Right kidney (tissue), 1 donor: ENCODE data around the gene NPHP4.
"Not testable (repeated sequence)": the region's sequence is repeated elsewhere in the genome, so short reads cannot be mapped to it uniquely, and the experiment has no call there.

Experiments
- DNase-seq: peaks from one replicate; pipeline ENCODE4 v3.0.0-alpha.2; 2016

Gene NPHP4

DNA sequence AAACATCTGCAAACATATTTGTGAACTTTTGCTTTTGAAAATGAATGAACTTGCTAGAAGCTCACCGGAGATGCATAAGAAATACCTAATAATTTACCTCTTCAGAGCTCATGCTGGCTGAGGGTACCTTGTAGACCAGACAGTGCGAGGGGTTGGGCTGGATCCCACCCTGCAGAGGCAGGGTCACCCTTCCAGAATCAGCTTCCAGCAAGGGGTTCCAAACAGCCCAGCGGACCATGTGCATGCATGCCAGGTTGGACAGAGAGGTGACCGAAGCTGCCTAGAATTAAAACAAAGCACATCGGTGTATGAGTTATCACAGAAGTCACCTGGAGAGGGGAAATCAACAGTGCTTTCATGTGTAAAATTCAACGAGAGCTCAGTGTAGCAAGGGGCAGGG is 59.2 kb downstream of the NPHP4 start:
- no peak for DNase-seq

DNA sequence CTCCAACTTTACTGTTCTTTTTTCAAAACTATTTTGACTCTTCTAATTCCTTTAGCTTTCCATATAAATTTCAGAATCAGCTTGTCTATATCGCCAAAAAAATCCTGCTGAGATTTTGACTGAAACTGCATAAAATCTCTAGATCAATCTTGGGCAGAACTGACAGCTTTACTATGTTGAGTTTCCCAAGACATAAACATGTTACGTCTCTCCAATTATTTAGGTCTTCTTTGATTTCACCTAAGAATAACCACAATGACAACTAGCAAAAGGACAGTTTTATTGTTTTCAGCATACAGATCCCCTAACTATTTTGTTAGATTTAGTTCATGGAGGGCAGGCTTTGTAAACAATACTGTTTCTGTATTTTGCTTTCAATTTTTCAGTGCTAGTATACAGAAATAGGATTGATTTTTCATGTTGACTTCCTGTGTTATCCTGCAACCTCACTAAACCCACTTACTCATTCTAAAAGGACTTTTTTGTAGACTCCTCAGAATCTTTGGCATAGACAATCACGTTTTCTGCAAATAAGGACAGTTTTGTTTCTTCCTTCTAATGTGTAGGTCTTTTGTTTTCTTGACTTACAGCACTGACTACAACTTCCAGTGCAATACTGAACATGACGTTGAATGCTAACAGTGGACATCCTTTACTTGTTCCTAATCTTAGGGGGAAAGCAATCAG is 63.4 kb downstream of the NPHP4 start:
- DNase-seq = no peak

DNA sequence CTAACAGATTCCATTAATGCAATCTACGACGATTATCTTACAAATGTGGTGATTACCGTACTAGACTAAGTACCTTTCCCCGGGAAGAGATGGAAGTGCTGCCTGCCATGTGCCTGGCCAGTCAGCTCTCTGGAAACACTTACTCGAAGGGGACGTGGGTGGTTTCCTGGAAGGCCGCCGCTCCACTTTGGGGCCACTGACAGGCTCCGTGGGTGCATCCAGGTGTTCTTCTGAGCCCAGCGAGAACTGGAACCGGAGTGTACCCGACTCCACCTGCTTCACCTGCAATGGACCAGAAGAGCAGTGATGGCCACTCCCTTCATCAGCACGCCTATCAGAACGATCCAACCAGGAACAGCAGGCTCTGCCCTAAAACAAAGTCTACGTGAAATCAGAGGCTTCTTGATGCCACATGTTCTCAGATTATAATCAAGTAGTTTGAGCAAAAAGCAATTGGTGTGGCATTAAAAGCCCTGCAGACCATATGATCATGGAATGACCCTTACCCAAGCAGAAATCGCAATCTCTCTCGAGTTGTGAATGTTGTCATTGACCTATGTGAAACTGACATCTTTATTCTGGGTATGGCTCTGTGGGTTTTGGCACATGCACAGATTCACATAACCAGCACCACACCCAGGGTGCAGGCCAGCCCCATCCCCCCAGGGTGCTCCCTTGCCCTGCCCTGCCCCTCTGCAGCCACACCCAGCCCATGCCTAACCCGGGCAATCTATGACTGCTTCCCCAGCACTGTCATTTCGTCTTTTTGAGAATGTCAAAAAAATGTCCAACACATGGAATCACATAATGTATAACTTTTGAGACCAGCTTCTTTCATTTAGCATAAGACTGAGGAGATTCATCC is 64.5 kb downstream of the NPHP4 start:
- no peak for DNase-seq

DNA sequence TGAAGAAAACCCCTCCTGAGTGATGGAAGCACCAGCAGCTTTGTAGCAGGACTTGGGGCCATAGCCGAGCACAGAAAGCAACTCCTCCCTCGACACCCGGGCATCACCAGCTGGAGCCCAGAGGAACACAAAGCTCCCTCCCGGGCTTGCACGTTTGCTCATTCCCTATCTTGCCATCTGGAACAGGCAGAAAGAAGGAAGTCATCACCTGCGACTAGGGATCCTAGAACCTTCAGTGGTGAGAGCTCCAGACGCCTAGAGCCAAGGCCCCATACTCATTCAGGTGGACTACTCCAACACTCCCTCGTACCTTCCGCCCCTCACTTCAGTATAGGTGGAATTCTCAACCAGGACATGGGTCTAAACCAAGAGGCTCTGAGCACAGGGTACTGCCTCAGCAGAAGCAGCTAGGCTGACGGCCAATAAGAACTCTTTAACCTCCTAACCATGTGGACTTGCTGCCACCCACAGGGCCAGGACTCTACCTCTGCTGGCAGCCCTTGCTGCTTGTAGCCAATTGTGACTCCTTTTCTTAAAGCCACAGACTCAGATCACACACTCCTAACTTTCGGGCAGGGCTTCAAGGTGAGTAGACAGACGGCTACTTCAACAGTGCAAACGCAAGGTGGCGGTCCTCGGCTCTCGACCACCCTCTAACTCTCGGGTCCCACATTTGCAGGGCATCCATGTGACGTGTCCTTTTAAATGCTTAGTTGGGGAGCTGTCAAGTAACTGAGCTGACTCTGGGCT is 65.4 kb downstream of the NPHP4 start:
- DNase-seq = no peak

DNA sequence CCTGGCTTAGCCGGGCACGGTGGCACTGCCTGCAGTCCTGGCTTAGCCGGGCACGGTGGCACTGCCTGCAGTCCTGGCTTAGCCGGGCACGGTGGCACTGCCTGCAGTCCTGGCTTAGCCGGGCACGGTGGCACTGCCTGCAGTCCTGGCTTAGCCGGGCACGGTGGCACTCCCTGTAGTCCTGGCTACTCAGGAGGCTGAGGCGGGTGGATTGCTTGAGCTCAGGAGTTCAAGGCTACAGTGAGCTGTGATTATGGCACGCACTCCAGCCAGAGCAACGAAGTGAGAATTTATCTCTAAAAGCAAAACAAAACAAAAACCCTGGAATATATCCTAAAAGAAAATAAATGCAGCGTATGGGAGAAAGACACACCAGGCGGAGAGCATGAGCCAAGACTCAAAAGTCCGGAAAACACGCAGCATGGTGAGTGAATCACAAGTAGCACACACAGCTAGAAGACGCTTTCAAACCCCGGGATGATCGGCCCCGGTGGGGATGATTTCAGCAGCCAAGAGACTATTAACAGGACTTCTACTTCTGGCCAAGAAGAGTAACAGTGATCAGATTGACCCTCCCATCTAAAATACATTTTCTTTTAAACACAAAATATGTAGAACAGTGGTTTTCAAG is 69.4 kb downstream of the NPHP4 start:
- not testable (repeated sequence) for DNase-seq

DNA sequence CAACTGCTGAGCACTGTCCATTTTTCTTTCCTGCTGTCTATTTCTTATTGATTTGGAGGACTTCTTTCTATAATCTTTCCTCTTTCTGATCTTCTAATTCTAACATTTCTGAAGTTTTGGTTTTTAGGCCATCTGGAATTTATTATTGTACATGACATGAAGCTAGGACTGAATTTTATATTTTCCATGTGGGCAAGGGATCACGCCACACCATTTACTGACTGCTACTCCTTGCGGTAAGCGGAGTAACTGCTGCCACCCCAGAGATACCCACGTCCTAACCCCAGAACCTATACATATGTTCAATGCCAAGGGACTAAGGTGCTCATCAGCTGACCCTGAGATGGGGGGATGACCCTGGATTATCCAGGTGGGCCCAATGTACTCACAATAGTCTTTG is 70.6 kb downstream of the NPHP4 start:
- DNase-seq = no peak

DNA sequence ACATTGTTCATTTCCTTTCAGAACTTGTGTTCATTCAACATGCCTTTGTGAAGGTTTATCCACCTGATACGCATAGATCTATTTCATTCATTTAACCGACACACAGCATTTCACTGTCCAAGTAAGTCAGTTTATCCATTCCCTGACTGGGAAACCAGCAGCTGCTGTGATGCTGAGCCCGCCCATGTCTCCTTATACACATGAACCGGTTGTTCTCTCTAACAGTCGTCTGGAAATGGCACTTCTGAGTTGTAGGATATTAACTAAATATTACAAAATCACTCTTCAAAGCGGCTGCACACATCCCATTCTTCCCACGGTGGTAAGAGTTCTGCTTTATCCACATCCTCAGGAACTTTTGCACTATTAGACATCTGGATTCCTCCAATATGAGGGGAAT is 71.1 kb downstream of the NPHP4 start:
- DNase-seq = no peak

DNA sequence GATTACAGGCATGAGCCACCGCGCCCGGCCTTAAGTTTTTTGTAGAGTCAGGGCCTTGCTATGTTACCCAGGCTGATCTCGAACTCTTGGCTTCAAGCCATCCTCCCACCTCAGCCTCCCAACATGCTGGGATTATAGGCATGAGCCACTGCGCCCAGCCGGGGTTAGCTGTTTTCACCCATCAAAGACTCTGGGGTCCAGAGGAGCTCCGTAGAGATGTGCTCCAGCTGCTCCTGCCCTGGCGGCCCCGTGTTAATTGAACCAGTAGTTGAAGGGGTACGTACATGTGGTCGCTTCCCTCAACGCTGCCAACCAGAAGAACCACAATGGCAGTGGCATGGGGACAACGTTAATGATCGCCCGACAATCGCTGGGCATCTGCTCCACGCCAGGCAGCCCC is 72.0 kb downstream of the NPHP4 start:
- DNase-seq = no peak

DNA sequence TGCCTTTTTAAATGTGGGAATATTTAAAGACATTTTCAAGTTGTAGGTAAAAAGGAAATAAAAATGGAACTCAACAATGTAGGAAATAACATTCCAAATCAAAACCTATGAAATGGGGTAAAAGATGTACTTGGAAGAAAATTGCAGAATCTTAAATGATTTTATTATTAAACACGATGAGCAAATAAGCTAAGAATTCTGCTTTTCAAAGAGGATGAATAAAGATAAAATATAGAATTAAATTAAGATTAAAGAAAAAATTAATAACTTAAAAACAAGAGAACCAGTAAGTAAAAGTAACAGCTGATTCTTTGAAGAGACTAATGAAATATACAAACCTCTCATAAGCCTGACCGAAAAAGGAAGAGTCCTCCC is 74.0 kb downstream of the NPHP4 start:
- DNase-seq = no peak

DNA sequence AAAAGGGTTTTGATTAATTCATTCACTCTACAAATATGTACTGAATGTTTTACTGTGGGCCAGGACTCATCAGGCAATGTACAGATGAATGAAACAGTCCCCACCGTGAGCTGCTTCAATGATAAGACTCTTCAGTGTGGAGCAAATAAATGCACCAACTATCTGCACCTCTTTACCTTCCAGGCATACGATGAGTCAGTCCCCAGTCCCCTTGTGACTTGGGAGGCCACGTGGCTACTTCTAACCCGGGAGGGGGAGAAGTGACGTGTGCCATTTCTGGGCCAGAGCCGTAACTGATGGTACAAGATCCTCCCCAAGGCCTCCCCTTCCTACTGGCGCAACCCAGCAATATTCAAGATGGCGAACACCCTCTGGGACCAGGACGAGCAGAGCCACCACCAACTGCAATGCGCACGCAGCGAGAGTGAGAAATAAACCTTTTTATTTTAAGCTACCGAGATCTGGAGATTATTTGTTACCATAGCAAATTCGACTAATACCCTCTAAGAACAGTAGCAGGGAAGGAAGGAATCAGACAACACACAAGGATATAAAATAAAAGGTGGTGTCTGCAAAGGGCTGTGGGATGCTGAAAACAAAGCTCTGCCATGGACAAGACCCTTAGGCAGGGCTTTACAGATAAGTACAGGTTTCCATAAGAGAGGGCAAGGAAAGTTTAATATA is 74.5 kb downstream of the NPHP4 start:
- no peak for DNase-seq

DNA sequence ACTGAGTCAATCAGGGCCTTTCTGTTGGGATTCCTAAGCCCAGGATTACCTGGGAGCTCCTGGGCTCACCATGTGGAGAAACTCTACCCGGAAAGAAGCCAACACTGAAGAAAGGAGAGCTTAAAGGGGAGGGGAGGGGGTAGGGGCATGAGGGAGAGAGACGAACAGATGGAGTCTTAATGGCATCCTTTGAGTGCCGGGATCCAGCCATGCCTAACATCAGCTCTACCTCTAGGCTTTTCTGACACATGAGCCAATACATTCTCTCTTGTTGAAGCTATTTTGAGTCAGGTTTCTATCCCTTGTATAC is 75.0 kb downstream of the NPHP4 start:
- no peak for DNase-seq

DNA sequence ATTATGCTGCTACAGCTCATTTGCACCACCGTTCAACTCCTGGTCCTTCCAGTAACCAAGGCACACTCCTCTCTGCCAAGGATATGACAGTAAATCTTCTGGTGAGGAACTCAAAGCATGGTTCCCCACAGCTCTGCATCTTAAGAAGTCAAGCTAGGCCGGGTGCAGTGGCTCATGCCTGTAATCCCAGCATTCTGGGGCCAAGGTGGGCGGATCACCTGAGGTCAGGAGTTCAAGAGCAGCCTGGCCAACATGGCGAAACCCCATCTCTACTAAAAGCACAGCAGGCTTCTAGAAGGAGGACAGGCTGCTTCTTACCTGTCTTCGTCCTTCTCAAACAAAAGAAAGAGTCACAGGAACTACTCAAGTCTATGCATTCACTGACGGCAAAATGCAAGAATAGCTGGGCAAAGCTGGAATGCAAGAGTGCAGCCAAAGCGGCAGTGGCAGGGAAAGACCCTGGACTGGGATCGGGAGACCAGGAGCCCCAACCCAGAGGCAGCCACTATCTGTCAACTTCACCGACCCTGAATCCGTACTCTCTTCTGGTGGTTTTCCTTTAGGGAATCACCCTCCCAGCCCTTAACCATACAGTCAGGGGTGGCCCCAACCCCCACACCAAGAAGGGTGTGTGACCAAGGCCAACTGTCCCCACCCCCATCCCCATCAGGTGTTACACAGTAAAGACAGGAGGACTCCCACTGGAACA is 75.5 kb downstream of the NPHP4 start:
- no peak for DNase-seq

DNA sequence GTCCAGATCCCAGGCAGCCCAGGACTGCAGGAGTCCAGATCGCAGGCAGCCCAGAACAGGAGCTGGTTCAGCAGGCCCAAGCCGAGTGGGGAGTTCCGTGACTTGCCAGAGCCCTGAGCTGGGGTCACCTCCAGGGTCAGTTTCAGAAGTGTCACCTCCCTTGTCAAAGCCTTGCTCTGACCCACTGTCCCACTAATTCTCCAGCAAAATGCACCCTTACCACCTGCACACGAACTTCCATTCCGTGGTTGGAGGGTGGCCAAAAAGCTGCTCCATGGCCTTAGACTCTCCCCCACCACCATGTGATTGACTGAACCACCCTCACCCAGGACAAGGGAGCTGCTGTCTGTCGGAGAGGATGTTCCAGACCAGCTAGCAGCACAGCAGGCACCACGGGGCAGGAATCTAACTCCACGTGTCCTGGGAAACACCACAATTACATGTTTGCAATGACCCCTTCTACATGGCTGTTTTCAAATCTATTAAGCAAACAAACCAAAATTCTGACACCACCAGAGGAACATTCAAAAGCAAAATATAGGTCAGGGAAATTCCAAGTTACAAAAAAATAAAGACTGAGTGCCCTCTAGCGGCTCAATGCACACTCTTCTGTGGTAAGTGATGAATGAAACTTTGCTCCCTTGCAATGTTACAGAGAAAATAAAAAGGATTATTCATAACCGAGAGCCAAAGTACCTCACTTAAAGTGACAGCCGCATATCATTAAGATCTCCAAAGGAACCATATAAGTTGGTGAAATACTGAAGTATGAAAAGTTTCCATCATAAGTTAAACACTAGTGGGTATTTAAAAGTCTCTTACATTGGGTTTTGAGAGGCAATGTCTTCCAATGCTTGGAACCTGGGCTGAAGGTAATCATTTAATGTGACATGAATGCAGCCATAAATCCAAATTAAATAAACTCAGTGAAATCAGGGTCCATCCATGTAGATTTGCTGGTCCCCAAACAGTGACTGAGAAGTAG is 76.3 kb downstream of the NPHP4 start:
- peak; percentile 23 for DNase-seq

DNA sequence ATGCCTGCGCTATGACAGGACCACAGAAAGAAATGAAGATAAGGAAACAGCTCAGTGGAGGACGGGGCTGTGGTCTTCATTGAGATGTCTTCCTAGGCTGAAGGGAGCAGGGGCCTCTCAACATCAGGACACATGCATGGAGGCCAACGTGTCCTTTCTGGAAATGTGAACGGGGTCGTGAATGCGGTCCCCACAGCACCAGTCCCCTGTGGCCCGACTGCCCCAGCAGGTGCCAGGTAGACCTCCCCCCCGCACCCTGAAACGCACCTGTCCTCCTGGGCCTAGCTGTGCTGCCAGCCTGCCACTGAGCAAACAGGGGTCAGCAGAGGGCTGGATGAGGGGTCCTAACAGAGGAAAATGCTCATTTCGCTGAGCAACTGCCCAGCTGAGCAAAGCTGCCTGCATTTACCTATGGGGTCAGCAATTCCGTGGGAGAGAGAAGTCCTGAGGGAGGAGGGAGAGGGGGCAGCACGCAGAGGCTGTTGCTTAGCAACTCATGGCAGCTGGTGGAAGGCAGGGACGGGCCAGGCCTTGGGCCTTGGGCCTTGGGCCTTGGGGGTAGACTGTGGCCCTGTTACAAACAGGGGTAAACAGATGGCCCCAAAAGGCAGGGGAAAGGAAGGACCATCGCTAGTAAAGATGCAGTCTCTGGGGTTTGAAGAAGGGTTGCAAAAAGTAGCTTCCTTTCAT is 77.4 kb downstream of the NPHP4 start:
- DNase-seq = no peak

DNA sequence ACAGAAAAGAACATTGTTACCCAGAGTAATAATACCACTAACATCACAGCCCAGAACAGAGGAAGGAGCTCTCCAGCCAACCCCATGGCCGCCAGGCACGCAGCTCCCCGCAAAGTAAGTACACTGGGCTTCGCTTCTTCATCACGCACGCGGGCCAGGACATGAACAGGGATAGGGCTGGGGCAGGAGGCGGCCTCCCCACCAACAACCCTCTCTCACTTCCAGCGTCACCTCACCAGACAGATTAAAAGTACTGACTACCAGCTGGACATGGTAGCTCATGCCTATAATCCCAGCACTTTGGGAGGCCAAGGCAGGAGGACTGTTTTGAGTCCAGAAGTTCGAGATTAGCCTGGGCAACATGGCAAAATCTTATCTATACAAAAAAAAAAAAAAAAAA is 78.3 kb downstream of the NPHP4 start:
- no peak for DNase-seq

DNA sequence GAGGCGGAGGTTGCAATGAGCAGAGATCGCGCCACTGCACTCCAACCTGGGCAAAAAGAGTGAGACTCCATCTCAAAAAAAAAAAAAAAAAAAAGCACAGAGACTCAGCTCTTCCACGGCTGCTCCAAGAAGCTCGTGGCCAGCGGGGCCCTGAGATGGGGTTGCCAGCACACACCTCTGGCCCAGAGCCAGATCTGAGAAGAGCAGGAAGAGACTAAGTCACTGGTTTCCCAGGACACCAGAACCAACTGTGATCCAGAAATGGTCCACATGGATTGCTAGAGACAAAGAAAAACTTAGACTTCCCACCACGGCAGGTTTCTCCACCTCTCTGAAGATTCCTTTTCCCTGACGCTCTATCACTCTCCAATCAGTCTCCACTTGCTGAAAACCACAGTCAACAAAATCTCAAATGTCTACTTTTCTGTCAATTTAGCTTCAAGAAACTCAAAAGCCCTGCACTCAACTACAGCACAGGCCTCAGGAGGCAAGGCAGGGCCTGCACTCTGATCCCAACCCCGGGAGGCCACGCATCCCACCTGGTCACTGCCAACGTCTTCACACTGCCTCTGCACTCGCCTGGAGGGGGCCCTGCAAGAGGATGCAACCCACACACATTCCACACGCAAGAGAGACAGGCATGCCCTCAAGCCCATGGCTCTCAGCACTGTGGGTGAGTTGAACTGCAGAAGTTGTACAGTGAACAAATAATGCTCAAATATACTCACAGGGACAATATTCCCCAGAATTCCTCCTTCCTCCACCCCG is 79.0 kb downstream of the NPHP4 start:
- DNase-seq = no peak

DNA sequence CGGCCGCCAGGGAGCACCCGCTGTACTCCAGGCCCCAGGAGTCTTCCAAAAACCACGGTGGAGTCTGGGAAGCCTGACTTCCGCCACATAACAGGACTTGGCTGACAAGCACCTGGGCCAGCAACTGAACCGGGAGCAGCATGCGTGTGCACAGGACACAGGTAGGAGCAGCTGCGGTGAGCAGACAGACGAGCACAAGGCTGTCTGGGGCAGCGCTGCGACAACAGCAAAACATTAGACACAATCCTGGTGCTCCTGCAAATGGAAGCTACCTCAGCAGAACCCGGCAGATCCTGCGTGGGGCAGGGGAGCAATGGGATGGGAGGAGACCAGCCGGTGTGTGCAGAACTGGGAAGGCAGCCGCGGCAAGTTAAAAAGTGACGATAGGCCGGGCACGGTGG is 80.4 kb downstream of the NPHP4 start:
- no peak for DNase-seq

DNA sequence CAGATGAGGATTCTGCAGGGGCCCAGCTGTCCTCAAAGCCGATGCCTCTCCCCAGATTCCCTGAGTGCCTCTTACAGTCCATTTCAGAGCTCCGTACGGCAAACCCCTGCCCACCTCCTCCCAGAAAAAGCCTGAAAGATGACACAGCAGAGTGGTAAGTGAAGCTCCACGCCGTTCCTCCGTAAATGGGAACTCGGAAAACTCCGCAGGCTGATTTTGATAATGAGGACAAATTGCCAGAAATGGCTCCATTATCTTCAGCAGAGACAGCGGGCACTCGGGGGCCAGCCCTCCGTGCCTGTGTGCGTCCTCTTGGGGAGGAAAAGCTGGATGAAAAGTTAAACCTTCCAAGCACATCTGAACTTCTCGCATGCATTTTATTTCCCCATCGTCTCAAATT is 81.1 kb downstream of the NPHP4 start:
- DNase-seq = no peak

DNA sequence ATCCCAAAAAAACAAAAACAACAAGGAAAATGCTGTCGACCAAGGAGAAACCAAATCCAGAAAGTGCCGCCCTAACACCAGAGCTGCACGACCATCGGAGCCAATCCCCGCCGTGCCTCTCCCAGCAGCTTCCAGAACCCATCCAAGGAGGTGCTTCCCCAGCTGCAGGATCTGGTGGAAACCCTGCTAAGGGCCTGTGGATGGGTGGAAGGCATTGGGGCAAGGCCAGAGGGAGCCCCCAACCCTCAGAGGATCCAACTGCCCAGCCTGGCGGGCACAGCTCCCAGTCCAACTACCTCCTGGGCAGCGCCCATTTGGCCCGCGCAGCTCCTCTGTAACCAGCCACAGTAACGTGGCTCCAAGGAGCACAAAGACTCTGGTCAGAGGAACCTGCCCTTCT is 81.6 kb downstream of the NPHP4 start:
- no peak for DNase-seq
